HepG2 (cell line): ENCODE data around the gene LSMEM2. TPM values are rescaled to one million over a fixed set of nuclear protein-coding genes. Genes with fewer than 3 reads are reported as not detected.

ENCODE experiments used
- ATAC-seq: fragments of 200-7000 bp; cut with Tn5 transposase; 3 replicates; pipeline ENCODE4 v1.9.1; 2020; ENCODE audit warnings: mild to moderate bottlenecking, moderate library complexity
- BruUV-seq: library from RNA; stranded (reverse); fragments of 400-500 nt; replicated peaks from 2 replicates; lab custom pipeline; 2021; lab: Mats Ljungman, UMichigan
- CTCF ChIA-PET: fragments of 300-600 bp; formaldehyde crosslinking; extraction: SDS; loops from one replicate; lab custom pipeline; 2021; ENCODE audit warnings: low total read pairs, inconsistent platforms, low intra/inter-chr PET ratio; lab: Yijun Ruan, JAX
- POLR2A ChIA-PET: fragments of 350-600 bp; sonication (Branson Sonifier 250); formaldehyde crosslinking; loops from one replicate; lab custom pipeline; 2020; ENCODE audit warnings: antibody characterized with exemption, inconsistent platforms; lab: Yijun Ruan, JAX
- DNase-seq: peaks from one replicate; pipeline ENCODE4 v3.0.0-alpha.2; 2015; ENCODE audit warnings: low spot score
- FAIRE-seq: peaks from 3 replicates; lab custom pipeline; 2011; peaks lifted over from hg19 to GRCh38; lab: Jason Lieb, UNC
- H2AFZ ChIP-seq: one replicate; pipeline ENCODE4 v1.6.1; 2011; ENCODE audit warnings: low read length, inconsistent platforms
- H3K27ac ChIP-seq: fragments of 300-600 bp; 3 replicates; pipeline ENCODE4 v1.8.0; 2011; ENCODE audit warnings: mixed run types, mild to moderate bottlenecking, mixed read lengths, low read length, inconsistent platforms; ENCODE audit not compliant: insufficient read depth; ENCODE audit errors: extremely low read length
- H3K27me3 ChIP-seq, 2 experiments: fragments of 200-600 bp in 1 of 2; 2 replicates in 1 of 2; 3 replicates in 1 of 2; pipeline versions ENCODE4 v1.6.0 to v1.8.0; 2011; ENCODE audit warnings: low read length in 2 of 2, mild to moderate bottlenecking in 2 of 2, moderate library complexity in 2 of 2, inconsistent platforms in 1 of 2; ENCODE audit not compliant: insufficient read depth in 2 of 2, control insufficient read depth in 1 of 2
- H3K36me3 ChIP-seq, 2 experiments: fragments of 200-600 bp in 1 of 2; replicated peaks in 1 of 2; 2 replicates in 1 of 2; 3 replicates in 1 of 2; pipeline versions ENCODE4 v1.5.1 to v1.8.0; 2011; ENCODE audit warnings: low read length in 2 of 2, inconsistent platforms in 1 of 2; ENCODE audit not compliant: insufficient read depth in 2 of 2, control insufficient read depth in 1 of 2
- H3K4me1 ChIP-seq: 2 replicates; pipeline ENCODE4 v1.5.1; 2012; ENCODE audit warnings: low read length, inconsistent platforms; ENCODE audit not compliant: insufficient read depth
- H3K4me2 ChIP-seq: 2 replicates; pipeline ENCODE4 v1.6.0; 2011; ENCODE audit warnings: low read depth, low read length, inconsistent platforms
- H3K4me3 ChIP-seq, 3 experiments: fragments of 200-600 bp in 1 of 3; sonication (generic), shearing (Covaris generic) in 1 of 3; replicated peaks in 1 of 3; 2 replicates each; pipeline ENCODE4 v1.5.1; 2011 to 2016; ENCODE audit warnings: low read length in 3 of 3, inconsistent platforms in 2 of 3, low read depth in 2 of 3, mild to moderate bottlenecking in 2 of 3, control low read depth in 1 of 3, mixed read lengths in 1 of 3; ENCODE audit not compliant: insufficient read depth in 1 of 3
- H3K79me2 ChIP-seq: one replicate; pipeline ENCODE4 v1.6.1; 2011; ENCODE audit warnings: low read length, inconsistent platforms; ENCODE audit not compliant: insufficient read depth
- H3K9ac ChIP-seq: 2 replicates; pipeline ENCODE4 v1.6.0; 2011; ENCODE audit warnings: mild to moderate bottlenecking, low read depth, low read length, inconsistent platforms; ENCODE audit not compliant: insufficient read depth
- H3K9me3 ChIP-seq: 2 replicates; pipeline ENCODE4 v1.5.1; 2012; ENCODE audit warnings: mild to moderate bottlenecking, low read length
- H4K20me1 ChIP-seq: 2 replicates; pipeline ENCODE4 v1.6.0; 2011; ENCODE audit warnings: inconsistent platforms, mild to moderate bottlenecking, low read length, moderate library complexity; ENCODE audit not compliant: insufficient read depth
- FOSL2 ChIP-seq: sonication (generic); formaldehyde crosslinking; IDR thresholded peaks from 2 replicates; pipeline ENCODE4 v1.4.0; 2020; ENCODE audit warnings: missing genetic modification reagents
- FUBP1 ChIP-seq: sonication (generic); formaldehyde crosslinking; IDR thresholded peaks from 2 replicates; pipeline ENCODE4 v1.5.1; 2020; ENCODE audit warnings: missing genetic modification reagents, mild to moderate bottlenecking, borderline replicate concordance
- HIC2 ChIP-seq: sonication (generic); formaldehyde crosslinking; IDR thresholded peaks from 2 replicates; pipeline ENCODE4 v1.9.0; 2022; ENCODE audit warnings: low read depth, missing genetic modification reagents
- JUND ChIP-seq: sonication (generic); formaldehyde crosslinking; IDR thresholded peaks from 2 replicates; pipeline ENCODE4 v1.8.0; 2022; ENCODE audit warnings: mild to moderate bottlenecking, missing genetic modification reagents
- MIER3 ChIP-seq: IDR thresholded peaks from 2 replicates; pipeline ENCODE4 v1.6.1; 2016; ENCODE audit warnings: missing compliant biosample characterization, borderline replicate concordance
- MYNN ChIP-seq: sonication (generic); formaldehyde crosslinking; IDR thresholded peaks from 2 replicates; pipeline ENCODE4 v1.4.0; 2020; ENCODE audit warnings: mild to moderate bottlenecking, low read depth, missing genetic modification reagents
- NAIF1 ChIP-seq: sonication (generic); formaldehyde crosslinking; IDR thresholded peaks from 2 replicates; pipeline ENCODE4 v1.5.0; 2020; ENCODE audit warnings: mild to moderate bottlenecking, missing genetic modification reagents, borderline replicate concordance
- PCBP1 ChIP-seq: fragments of 200-400 bp; formaldehyde crosslinking; IDR thresholded peaks from 2 replicates; pipeline ENCODE4 v1.6.1; 2017; ENCODE audit warnings: mild to moderate bottlenecking, low read depth, low read length, borderline replicate concordance
- SMAD3 ChIP-seq: sonication (generic); formaldehyde crosslinking; IDR thresholded peaks from 2 replicates; pipeline ENCODE4 v1.4.0; 2020; ENCODE audit warnings: missing genetic modification reagents
- TARDBP ChIP-seq: sonication (generic); formaldehyde crosslinking; IDR thresholded peaks from 2 replicates; pipeline ENCODE4 v1.8.0; 2022; ENCODE audit warnings: mild to moderate bottlenecking, missing genetic modification reagents
- ZNF367 ChIP-seq: sonication (generic); formaldehyde crosslinking; IDR thresholded peaks from 2 replicates; pipeline ENCODE4 v1.4.0; 2020; ENCODE audit warnings: missing genetic modification reagents, borderline replicate concordance
- ZNF746 ChIP-seq: sonication (generic); formaldehyde crosslinking; IDR thresholded peaks from 2 replicates; pipeline ENCODE4 v1.8.0; 2022; ENCODE audit warnings: mild to moderate bottlenecking, missing genetic modification reagents
- WGBS: methylation state at CpG from one replicate; pipeline ENCODE4 v1.1.6; 2017; ENCODE audit warnings: low lambda C conversion rate; 5-methylcytosine and 5-hydroxymethylcytosine counted together
- in situ Hi-C: cut with HindIII; loops from 2 replicates; pipeline ENCODE4 v1.10.0; 2017; ENCODE audit warnings: low pct_unique_long_range_greater_than_20kb; ENCODE audit not compliant: extremely low pct_ligation_motif_present
- intact Hi-C: fragments of 100-400 bp; cut with micrococcal nuclease; formaldehyde crosslinking; loops from one replicate; pipeline ENCODE4 v1.10.0; 2022; ENCODE audit not compliant: unreplicated experiment
- polyA plus RNA-seq, 8 experiments: library from polyadenylated mRNA; depleted of rRNA in 3 of 8; stranded (reverse) in 7 of 8; unstranded in 1 of 8; fragments of >200 nt; fragmentation: Illumina TruSeq in 4 of 8; extraction: Trizol in 4 of 8; gene quantifications; 2 replicates each; pipeline versions ENCODE4 v1.2.1 to v1.2.3, GENCODE V29; 2011 to 2016; ENCODE audit warnings: low read depth in 4 of 8, missing spikeins in 1 of 8, mixed read lengths in 1 of 8; ENCODE audit not compliant: insufficient read depth in 1 of 8
- total RNA-seq, 5 experiments: library from RNA; depleted of rRNA; stranded (reverse); fragments of >200 nt; fragmentation: Illumina TruSeq; extraction: Trizol; gene quantifications; 2 replicates each; pipeline ENCODE4 v1.2.3, GENCODE V29; 2016; ENCODE audit warnings: low read depth in 1 of 5
- TF ChIP-seq, protein P1 (sequence below): sonication (generic); formaldehyde crosslinking; IDR thresholded peaks from 2 replicates; pipeline ENCODE4 v1.9.0; 2022; ENCODE audit warnings: missing genetic modification reagents, mild to moderate bottlenecking, borderline replicate concordance
- TF ChIP-seq, protein P2 (sequence below): sonication (generic); formaldehyde crosslinking; IDR thresholded peaks from 2 replicates; pipeline ENCODE4 v1.5.0; 2020; ENCODE audit warnings: mild to moderate bottlenecking, missing genetic modification reagents, borderline replicate concordance

Gene LSMEM2
- total and polyA plus RNA-seq, 2 of the 13 experiments (the other 11 are each of a cell fraction or from before 2014, with no cell fraction given) = 0.07 to 0.41 TPM

DNA sequence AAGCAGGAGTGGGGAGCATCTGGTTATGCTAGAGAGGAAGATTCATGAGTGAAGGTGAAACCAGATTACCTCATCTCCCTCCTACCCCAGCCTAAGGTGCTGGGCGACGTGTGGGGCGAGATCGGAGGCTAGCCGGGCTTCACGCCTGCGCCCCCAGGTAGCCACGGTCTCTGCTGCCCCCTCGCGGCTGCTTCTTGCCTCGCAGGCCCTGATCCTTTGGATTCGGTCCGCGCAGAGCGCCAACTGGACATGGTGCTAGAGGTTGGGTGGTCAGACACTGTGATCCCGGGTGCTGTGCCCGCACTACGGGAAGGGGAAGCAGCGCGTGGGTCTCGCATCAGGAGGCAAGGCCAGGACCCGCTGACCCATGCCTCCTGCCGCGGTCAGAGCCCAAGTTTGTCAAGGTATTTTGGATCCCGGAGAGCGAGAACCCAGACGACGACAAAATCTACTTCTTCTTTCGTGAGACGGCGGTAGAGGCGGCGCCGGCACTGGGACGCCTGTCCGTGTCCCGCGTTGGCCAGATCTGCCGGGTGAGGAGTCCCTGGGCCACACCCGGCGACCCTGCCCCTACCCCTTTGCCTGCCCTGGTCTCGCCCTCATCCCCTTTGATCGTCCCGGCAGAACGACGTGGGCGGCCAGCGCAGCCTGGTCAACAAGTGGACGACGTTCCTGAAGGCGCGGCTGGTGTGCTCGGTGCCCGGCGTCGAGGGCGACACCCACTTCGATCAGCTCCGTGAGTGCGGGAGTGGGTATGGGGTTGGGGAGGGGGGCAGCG is 5.8 kb upstream of the LSMEM2 start:
- Histone ChIP-seq H3K27ac (peak overlapping the region; percentile 88), H4K20me1 (no peaks in the 10 kb centered on the region; the same call in 1 of the 2 replicates), H3K4me3 (no peak overlapping the region), H3K4me1 (peaks cover 54% of the 10 kb centered on the region), H3K9me3 (no peaks in the 10 kb centered on the region), H2AFZ (no peak overlapping the region), H3K27me3 (no peaks in the 10 kb centered on the region; a peak in 1 of 5 replicates), H3K36me3 (peaks cover 11 to 30% of the 10 kb centered on the region in 2 experiments), H3K9ac (no peak overlapping the region), H3K4me2 (no peak overlapping the region), H3K79me2 (peaks cover 33% of the 10 kb centered on the region)
- intact Hi-C loops = loop anchor here (1.0 to 5.0 kb wide), 3 partner anchors 13 to 81 kb away; partner anchors contain the start of gene GNAT1
- ChIA-PET CTCF (interaction anchor here (0.7 to 6.4 kb wide), 5 partner anchors 13 to 51 kb away, joined by 3 to 81 read pairs (median 10); no protein-coding TSS in a partner anchor), POLR2A (interaction anchor here (5.5 kb wide), 1 partner anchor 12 kb away, joined by 155 read pairs; no protein-coding TSS in a partner anchor)
- DNase-seq (peak; percentile 64), ATAC-seq (peak; percentile 13), FAIRE-seq (peak; percentile 74)
- in situ Hi-C loops = loop anchor here (5.0 to 10.0 kb wide), 2 partner anchors 46 to 78 kb away; partner anchors contain the start of gene GNAT1
- WGBS = 76% methylated on average over 48 of the region's 61 CpGs
- no TSS peak for BruUV-seq
- TF ChIP-seq MYNN (CRISPR knock-in tag) (no peak), HIC2 (0 out of 2 replicates have a peak, but pooled peaks have one; percentile 44), SMAD3 (CRISPR knock-in tag) (0 out of 2 replicates have a peak, but pooled peaks have one; percentile 63), TARDBP (CRISPR knock-in tag) (no peak), NAIF1 (no peak), FUBP1 (CRISPR knock-in tag) (no peak), MIER3 (CRISPR knock-in tag) (no peak; the same call in 1 of the 2 replicates), PCBP1 (0 out of 2 replicates have a peak, but pooled peaks have one; percentile 70), ZNF367 (CRISPR knock-in tag) (no peak), FOSL2 (CRISPR knock-in tag) (0 out of 2 replicates have a peak, but pooled peaks have one; percentile 37), JUND (CRISPR knock-in tag) (peak; percentile 61; the same call in 1 of the 2 replicates), ZNF746 (CRISPR knock-in tag) (peak; percentile 36; the same call in 1 of the 2 replicates)
- TF ChIP-seq, protein P1, sequence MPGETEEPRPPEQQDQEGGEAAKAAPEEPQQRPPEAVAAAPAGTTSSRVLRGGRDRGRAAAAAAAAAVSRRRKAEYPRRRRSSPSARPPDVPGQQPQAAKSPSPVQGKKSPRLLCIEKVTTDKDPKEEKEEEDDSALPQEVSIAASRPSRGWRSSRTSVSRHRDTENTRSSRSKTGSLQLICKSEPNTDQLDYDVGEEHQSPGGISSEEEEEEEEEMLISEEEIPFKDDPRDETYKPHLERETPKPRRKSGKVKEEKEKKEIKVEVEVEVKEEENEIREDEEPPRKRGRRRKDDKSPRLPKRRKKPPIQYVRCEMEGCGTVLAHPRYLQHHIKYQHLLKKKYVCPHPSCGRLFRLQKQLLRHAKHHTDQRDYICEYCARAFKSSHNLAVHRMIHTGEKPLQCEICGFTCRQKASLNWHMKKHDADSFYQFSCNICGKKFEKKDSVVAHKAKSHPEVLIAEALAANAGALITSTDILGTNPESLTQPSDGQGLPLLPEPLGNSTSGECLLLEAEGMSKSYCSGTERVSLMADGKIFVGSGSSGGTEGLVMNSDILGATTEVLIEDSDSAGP (CRISPR knock-in tag) = peak; percentile 67; the same call in 1 of the 2 replicates
- TF ChIP-seq, protein P2, sequence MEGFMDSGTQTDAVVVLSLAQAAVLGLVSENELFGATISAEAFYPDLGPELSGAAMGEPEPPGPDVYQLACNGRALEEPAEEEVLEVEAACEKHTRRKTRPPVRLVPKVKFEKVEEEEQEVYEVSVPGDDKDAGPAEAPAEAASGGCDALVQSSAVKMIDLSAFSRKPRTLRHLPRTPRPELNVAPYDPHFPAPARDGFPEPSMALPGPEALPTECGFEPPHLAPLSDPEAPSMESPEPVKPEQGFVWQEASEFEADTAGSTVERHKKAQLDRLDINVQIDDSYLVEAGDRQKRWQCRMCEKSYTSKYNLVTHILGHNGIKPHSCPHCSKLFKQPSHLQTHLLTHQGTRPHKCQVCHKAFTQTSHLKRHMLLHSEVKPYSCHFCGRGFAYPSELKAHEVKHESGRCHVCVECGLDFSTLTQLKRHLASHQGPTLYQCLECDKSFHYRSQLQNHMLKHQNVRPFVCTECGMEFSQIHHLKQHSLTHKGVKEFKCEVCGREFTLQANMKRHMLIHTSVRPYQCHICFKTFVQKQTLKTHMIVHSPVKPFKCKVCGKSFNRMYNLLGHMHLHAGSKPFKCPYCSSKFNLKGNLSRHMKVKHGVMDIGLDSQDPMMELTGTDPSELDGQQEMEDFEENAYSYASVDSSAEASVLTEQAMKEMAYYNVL = 0 out of 2 replicates have a peak, but pooled peaks have one; percentile 33
